ENCODE measurements around the gene SNX21.

DNA sequence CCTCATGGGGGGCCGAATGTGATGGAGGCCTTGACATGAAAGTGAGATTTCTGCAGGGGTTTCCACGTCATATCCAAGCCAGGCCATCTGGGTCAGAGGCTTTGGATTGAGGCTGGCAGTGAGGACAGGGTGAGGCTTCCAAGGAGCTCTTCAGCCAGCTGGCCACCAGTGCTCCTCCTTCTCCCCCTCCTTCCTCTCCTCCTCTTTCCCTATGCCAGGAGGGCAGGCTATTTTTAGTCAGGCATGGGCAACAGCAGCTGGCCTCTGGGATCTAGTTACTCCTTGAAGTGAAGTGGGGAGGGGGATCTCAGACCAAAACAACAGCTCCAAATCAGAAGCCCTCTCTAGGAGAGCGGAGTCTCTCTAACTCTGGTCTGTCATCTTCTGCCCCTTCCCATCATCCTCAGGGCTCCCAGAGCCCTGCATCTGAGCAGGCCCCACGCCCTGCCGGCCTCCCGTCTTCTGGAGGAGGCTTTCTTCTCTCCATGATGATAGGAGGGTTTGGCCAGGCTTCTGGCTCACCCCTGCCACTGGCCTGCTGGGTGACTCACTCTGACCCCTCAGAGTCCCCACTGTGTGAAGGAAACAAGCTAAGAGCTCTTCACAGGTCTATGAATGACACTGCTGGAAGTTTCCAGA lies 7.1 kb upstream of the SNX21 start:
- TF ChIP-seq, protein P1, sequence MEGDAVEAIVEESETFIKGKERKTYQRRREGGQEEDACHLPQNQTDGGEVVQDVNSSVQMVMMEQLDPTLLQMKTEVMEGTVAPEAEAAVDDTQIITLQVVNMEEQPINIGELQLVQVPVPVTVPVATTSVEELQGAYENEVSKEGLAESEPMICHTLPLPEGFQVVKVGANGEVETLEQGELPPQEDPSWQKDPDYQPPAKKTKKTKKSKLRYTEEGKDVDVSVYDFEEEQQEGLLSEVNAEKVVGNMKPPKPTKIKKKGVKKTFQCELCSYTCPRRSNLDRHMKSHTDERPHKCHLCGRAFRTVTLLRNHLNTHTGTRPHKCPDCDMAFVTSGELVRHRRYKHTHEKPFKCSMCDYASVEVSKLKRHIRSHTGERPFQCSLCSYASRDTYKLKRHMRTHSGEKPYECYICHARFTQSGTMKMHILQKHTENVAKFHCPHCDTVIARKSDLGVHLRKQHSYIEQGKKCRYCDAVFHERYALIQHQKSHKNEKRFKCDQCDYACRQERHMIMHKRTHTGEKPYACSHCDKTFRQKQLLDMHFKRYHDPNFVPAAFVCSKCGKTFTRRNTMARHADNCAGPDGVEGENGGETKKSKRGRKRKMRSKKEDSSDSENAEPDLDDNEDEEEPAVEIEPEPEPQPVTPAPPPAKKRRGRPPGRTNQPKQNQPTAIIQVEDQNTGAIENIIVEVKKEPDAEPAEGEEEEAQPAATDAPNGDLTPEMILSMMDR (IDR thresholded peaks at IDR 0.05), result no peak
- TF ChIP-seq POLR2AphosphoS5 (IDR thresholded peaks at IDR 0.05), result no peak
- TF ChIP-seq EP300 (IDR thresholded peaks at IDR 0.05), result no peak
